Putamen (tissue), 1 donor: ENCODE results near the gene DCLK1.

ENCODE experiments used
- DNase-seq: peaks from one replicate; pipeline ENCODE4 v3.0.0-alpha.2; 2016; ENCODE audit warnings: low spot score

DCLK1 gene

DNA sequence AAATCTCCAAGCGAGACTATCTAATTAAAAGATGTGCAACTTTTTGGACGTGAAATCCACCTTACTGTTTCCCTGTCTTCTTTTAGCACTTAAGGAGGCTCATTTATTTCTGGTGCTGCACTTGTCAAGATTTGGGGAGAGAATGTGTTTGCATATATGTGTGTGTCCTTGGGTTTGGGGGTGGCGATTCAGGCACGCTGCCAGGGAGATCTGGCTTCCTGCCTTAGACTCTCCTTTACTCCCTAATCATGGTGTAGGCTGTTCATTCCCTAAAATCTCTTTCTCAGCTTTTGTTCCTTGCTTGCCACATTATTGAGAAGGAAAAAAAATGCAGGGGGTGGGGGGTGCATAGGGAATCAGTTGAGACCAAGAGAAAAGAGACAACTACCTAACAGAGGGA is 271.2 kb downstream of the DCLK1 start:
- DNase-seq, result no peak

DNA sequence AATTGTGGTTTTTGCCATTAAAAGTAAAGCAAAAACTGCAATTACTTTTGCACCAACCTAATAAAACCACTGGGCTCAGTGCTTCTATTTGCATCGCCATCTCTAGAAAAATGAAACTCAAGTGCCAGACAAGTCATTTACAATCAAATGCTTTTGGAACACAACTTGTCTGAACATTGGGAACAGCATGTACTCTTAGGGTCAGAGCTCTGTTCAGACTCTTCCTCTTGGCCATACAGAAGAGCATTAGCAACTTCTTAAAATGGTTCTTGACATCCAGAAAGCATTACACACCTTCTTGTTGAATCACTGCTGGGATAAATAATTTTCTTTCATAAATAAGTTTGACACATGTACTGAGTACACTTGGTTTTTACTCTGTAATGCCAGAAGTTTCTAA is 272.5 kb downstream of the DCLK1 start:
- DNase-seq, result no peak

- DNase-seq, result no peak
Observed at GRCh38 chr13:35857769-35858168, 273.4 kb downstream of the DCLK1 start.

GRCh38 chr13:35856721-35857364 is 274.3 kb downstream of the DCLK1 start:
- no peak for DNase-seq

DNA sequence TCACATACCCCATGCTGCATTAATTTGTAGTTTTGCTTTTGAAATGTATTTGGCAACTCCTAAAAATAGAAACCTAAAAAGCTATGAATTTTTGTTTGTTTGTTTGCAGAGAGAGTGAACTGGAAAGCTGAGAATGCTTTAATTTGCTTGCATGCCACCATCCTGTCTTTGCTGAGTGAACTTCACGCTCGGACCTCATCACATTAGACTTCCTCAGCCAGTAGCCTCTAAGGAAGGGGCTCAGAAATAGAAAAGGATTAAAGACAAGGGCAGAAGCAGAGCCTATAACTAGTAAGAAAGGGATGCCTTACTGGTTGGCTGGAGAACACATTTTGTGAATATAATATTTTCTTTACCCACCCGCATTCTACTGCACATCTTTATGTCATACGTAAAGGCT is 275.1 kb downstream of the DCLK1 start:
- DNase-seq, result no peak

- DNase-seq, result peak; percentile 73
Observed at GRCh38 chr13:35855531-35856019, 275.6 kb downstream of the DCLK1 start.

- no peak for DNase-seq
Observed at GRCh38 chr13:35854286-35854685, 276.9 kb downstream of the DCLK1 start.

GRCh38 chr13:35851881-35852280 is 279.3 kb downstream of the DCLK1 start:
- no peak for DNase-seq

- DNase-seq, result peak; percentile 85
Observed at GRCh38 chr13:35851356-35851755, 279.8 kb downstream of the DCLK1 start.

GRCh38 chr13:35850569-35850968 is 280.6 kb downstream of the DCLK1 start:
- no peak for DNase-seq

- no peak for DNase-seq
Observed at GRCh38 chr13:35849256-35849644, 281.9 kb downstream of the DCLK1 start.

GRCh38 chr13:35848336-35849255 is 282.6 kb downstream of the DCLK1 start:
- DNase-seq, result no peak

DNA sequence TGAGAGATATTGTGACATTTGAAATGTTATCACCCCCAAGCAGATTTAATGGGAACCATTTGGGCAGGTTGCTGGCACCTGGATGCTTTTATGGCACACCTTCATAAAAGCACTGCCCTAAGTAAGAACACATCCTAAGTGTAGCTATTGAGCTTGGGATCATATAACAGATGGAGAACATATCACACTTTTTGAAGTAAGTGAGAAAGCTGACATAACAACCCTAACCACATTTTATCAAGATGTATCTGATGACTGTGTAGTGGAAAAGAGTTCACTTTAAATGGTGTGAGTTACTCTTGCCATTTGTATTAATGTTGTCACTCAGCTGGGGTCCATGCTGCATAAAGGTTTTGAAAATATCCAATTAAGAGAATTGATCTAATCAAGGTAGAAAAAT is 287.9 kb downstream of the DCLK1 start:
- no peak for DNase-seq

- peak; percentile 78 for DNase-seq
Observed at GRCh38 chr13:35841060-35841521, 290.1 kb downstream of the DCLK1 start.

- no peak for DNase-seq
Observed at GRCh38 chr13:35839806-35840205, 291.4 kb downstream of the DCLK1 start.

- DNase-seq, result no peak
Observed at GRCh38 chr13:35838356-35838755, 292.8 kb downstream of the DCLK1 start.

DNA sequence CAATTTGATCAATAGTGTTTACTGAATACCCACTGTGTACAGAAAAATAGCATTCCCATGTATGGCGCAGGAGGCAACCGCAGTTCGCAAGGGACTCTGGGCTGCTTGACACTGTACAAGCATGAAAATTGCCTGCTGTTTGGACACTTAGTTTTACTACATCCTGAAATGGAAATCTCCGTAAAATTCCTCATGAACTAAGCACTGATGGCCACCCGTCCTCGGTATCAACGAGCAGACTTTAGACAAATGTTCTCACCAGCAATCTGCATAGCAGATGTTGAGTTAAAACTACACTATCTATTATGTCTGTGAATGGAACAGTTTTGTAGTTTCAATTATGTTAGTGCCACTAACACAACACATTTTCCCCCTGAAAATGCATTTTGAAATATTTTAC is 294.7 kb downstream of the DCLK1 start:
- no peak for DNase-seq

GRCh38 chr13:35835989-35836388 is 295.2 kb downstream of the DCLK1 start:
- DNase-seq, result no peak

DNA sequence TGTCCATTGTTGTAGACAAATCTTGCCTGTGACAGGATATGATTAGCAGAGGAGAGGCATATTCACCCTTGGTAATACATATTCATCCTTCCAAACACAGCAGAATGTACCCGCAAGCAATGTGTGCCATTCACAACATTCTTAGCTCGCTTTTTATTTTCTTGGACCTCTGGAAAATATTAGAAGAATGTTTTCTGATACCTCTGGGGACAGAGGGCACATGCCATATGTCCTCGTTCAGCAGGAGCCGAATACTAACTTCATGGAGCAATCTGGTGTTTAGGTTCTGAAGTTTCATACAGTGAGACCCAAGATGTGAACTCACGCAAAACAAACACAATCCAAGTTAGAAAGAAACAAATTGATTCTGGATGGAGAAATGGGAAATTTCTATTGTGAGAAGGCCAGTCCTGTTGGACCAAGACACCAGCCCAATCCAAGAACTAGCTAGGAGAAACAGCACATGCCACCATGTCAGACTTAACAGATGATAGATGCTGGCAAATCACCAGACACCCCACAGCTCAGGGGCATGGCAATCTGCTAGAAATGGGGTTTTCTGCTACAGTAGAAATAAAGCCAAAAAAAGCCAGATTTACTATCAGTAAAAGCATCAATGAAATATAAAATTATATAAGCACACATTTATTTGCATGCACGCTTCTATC is 297.4 kb downstream of the DCLK1 start:
- no peak for DNase-seq

GRCh38 chr13:35833031-35833430 is 298.2 kb downstream of the DCLK1 start:
- DNase-seq, result no peak

DNA sequence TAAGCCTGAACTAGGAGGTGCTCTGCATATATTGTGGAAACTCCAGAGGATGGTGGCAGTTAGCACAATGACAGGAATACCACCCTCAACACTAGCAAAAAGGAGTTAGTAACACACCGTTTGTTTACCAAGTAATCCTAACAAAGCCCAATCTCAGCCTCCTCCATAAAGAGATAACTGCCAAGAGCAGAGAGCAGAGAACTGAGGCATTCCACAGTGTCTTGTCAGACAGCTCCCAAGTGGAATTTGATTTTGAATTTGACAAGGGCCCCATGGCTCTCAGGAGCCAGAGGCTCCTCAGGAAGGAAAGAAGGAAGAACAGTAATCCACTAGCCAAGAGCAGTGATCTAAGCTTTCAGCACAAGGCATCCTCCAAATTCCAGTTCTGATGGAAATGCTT is 298.6 kb downstream of the DCLK1 start:
- no peak for DNase-seq

DNA sequence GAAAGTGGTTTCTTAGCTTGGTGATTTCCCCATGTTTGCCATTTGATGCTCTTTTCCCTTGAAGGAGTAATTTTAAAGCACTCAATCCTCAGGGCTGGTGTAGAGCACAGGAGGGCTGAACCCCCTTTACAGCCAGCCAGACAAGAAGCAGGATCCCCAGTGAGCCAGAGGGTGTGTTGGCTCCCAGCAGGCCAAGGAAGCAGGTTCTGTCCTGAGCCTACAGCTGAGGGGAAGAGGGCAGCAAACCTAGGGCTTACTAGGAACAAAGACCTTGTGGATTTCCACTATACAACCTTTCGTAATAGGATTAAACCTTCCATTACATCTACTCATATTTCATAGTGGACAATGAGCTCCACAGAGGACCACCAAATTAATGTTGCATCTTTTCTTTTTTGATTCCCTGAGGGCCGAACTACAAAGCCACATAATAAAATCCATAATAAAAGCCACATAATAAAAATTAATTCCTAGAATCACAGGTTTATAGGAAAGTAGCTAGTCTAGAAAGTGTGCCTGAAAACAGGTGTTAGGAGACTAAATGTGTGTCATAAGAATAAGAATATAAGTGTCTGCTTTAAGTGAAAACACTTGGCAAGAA is 300.2 kb downstream of the DCLK1 start:
- no peak for DNase-seq
